Measurements from ENCODE around the gene CENPB. TPM values are rescaled to one million over a fixed set of nuclear protein-coding genes. Genes with fewer than 3 reads are reported as not detected.
"Not testable (repeated sequence)": the region's sequence is repeated elsewhere in the genome, so short reads cannot be mapped to it uniquely, and the experiment has no call there.

Gene CENPB
- total and polyA plus RNA-seq, 2 experiments from 2014 or later: 4.5 to 134 TPM

DNA sequence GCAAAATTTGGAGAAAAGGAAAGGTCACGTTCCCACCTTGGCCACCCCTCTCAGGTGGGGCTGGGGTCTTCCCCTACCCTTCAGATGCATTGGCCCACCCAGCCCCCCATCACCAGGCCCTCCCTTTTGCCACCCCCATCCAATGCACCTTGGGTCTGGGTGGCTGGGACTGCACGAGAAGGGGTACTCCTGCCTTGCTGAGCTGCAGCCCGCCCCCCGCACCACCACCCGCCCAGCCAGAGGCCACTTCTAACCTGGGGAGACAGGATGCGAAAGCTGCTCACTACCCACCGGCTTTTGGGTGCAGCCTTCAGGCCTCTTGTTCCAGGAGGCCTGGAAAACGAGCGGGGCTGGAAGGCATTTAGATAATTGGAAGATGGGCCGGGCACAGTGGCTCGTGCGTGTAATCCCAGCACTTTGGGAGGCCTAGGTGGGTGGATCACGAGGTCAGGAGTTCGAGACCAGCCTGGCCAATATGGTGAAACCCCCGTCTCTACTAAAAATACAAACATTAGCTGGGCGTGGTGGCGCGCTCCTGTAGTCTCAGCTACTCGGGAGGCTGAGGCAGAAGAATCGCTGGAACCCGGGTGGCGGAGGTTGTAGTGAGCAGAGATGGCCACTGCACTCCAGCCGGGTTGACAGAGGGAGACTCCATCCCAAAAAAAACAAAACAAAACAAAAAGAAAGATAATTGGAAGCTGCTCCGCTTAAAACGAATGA is 8.3 kb upstream of the CENPB start:
- Histone ChIP-seq H3K4me2 (ENCODE audit: unreplicated experiment) (peak overlapping the region; percentile 86), H3K9me3 (ENCODE audit: low read depth) (no peaks in the 10 kb centered on the region), H3K4me3 (peak overlapping the region; percentile 85), H4K20me1 (ENCODE audit: insufficient read depth) (no peaks in the 10 kb centered on the region), H3K27me3 (replicated peaks; ENCODE audit: insufficient read depth) (no peaks in the 10 kb centered on the region), H2AFZ (peak overlapping the region; percentile 83), H3K27ac (peak overlapping the region; percentile 98), H3F3A (ENCODE audit: insufficient read depth) (no peaks in the 10 kb centered on the region), H3K9me2 (ENCODE audit: insufficient read depth) (no peaks in the 10 kb centered on the region), H3K9ac (peak overlapping the region; percentile 94), H3K79me2 (ENCODE audit: insufficient read depth) (peaks cover 35% of the 10 kb centered on the region), H3K4me1 (ENCODE audit: insufficient read depth) (0 out of 2 replicates have a peak, but pooled peaks cover 12% of the 10 kb centered on the region), H3K36me3 (ENCODE audit: low read depth) (no peaks in the 10 kb centered on the region)
- no peak for DNase-seq
- TF ChIP-seq EZH2phosphoT487 (IDR thresholded peaks at IDR 0.05; ENCODE audit: insufficient read depth, low read depth): no peak
- TF ChIP-seq EZH2 (IDR thresholded peaks at IDR 0.05; ENCODE audit: insufficient read depth, poor library complexity, severe bottlenecking): no peak
- in situ Hi-C loops (cut with MboI): no loop called here
- WGBS, 2 experiments (ENCODE audit: low coverage in 1 of 2, low lambda C conversion rate in 2 of 2, missing lambda C conversion rate in 2 of 2): 61% methylated on average over 25 of the region's 25 CpGs

GRCh38 chr20:3794168-3794567 is 7.6 kb upstream of the CENPB start:
- Histone ChIP-seq H3K79me2 (ENCODE audit: insufficient read depth) (peaks cover 28% of the 10 kb centered on the region), H3K4me1 (ENCODE audit: insufficient read depth) (0 out of 2 replicates have a peak, but pooled peaks cover 12% of the 10 kb centered on the region)
- H3K4me3 ChIP-seq; H3K9me3 ChIP-seq (ENCODE audit: low read depth); in situ Hi-C loops (cut with MboI); H3K27me3 ChIP-seq (replicated peaks; ENCODE audit: insufficient read depth); H3F3A ChIP-seq (ENCODE audit: insufficient read depth); H4K20me1 ChIP-seq (ENCODE audit: insufficient read depth); H3K27ac ChIP-seq; DNase-seq; H3K36me3 ChIP-seq (ENCODE audit: low read depth); H3K9ac ChIP-seq; H2AFZ ChIP-seq; H3K4me2 ChIP-seq (ENCODE audit: unreplicated experiment); H3K9me2 ChIP-seq (ENCODE audit: insufficient read depth): not testable (repeated sequence)
- 80 to 96% methylated on average over 1 of the region's 3 CpGs for WGBS, 2 experiments (ENCODE audit: low coverage in 1 of 2, low lambda C conversion rate in 2 of 2, missing lambda C conversion rate in 2 of 2)

DNA sequence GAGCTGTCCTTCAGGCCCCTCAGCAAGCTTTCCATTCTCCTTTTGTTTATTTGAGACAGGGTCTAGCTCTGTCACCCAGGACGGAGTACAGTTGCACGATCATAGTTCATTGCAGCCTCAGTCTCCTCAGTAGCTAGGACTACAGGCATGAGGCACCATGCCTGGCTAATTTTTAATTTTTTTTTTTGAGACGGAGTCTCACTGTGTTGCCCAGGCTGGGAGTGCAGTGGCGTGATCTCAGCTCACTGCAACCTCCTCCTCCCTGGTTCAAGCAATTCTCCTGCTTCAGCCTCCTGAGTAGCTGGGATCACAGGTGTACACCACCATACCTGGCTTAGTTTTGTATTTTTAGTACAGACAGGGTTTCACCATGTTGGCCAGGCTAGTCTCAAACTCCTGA is 2.7 kb upstream of the CENPB start:
- 71 to 77% methylated on average over 4 of the region's 4 CpGs for WGBS, 2 experiments (ENCODE audit: low coverage in 1 of 2, low lambda C conversion rate in 2 of 2, missing lambda C conversion rate in 2 of 2)
- H3K9me3 ChIP-seq (ENCODE audit: low read depth); DNase-seq; H4K20me1 ChIP-seq (ENCODE audit: insufficient read depth); H2AFZ ChIP-seq; H3K27ac ChIP-seq; H3K4me2 ChIP-seq (ENCODE audit: unreplicated experiment); H3K27me3 ChIP-seq (replicated peaks; ENCODE audit: insufficient read depth); in situ Hi-C loops (cut with MboI); H3K9me2 ChIP-seq (ENCODE audit: insufficient read depth); H3K4me3 ChIP-seq; H3K36me3 ChIP-seq (ENCODE audit: low read depth); H3F3A ChIP-seq (ENCODE audit: insufficient read depth); H3K9ac ChIP-seq: not testable (repeated sequence)
- peaks cover 19% of the 10 kb centered on the region for H3K79me2 ChIP-seq (ENCODE audit: insufficient read depth)
- H3K4me1 ChIP-seq (ENCODE audit: insufficient read depth): peaks cover 16% of the 10 kb centered on the region

- no peaks in the 10 kb centered on the region; the same call in 1 of the 2 replicates for H4K20me1 ChIP-seq (ENCODE audit: insufficient read depth)
- no peak overlapping the region for H3K9ac ChIP-seq
- H3K27ac ChIP-seq: no peak overlapping the region
- H3K4me1 ChIP-seq (ENCODE audit: insufficient read depth): peaks cover 18% of the 10 kb centered on the region
- WGBS, 2 experiments (ENCODE audit: low coverage in 1 of 2, low lambda C conversion rate in 2 of 2, missing lambda C conversion rate in 2 of 2): 32 to 34% methylated on average over 4 of the region's 4 CpGs
- in situ Hi-C loops (cut with MboI): no loop called here
- H3K27me3 ChIP-seq (replicated peaks; ENCODE audit: insufficient read depth): no peaks in the 10 kb centered on the region
- H3F3A ChIP-seq (ENCODE audit: insufficient read depth): 0 out of 2 replicates have a peak, but pooled peaks cover 3% of the 10 kb centered on the region
- 0 out of 2 replicates have a peak overlapping the region, but pooled peaks have one; percentile 5 for H2AFZ ChIP-seq
- no peak overlapping the region for H3K4me2 ChIP-seq (ENCODE audit: unreplicated experiment)
- DNase-seq: peak; percentile 40
- no peaks in the 10 kb centered on the region for H3K9me2 ChIP-seq (ENCODE audit: insufficient read depth)
- H3K4me3 ChIP-seq: no peak overlapping the region
- peaks cover 24% of the 10 kb centered on the region for H3K79me2 ChIP-seq (ENCODE audit: insufficient read depth)
- no peaks in the 10 kb centered on the region; the same call in 1 of the 2 replicates for H3K36me3 ChIP-seq (ENCODE audit: low read depth)
- no peaks in the 10 kb centered on the region for H3K9me3 ChIP-seq (ENCODE audit: low read depth)
- TF ChIP-seq EZH2 (IDR thresholded peaks at IDR 0.05; ENCODE audit: insufficient read depth, poor library complexity, severe bottlenecking) (no peak), EZH2phosphoT487 (IDR thresholded peaks at IDR 0.05; ENCODE audit: insufficient read depth, low read depth) (no peak)
Observed at GRCh38 chr20:3788685-3789155, 2.2 kb upstream of the CENPB start.

Measured in GM23248 (cell line).